Mucosa of descending colon (tissue), 3 donors: Measurements from ENCODE around the gene MAS1. TPM values are rescaled to one million over a fixed set of nuclear protein-coding genes. Genes with fewer than 3 reads are reported as not detected.

ENCODE experiments used
- ATAC-seq: fragments of 200-7000 bp; cut with Tn5 transposase; one replicate; pipeline ENCODE4 v1.9.1; 2020; ENCODE audit warnings: mild to moderate bottlenecking, moderate library complexity
- DNase-seq, 3 donors: peaks; one replicate each; pipeline ENCODE4 v3.0.0-alpha.2; 2020
- H3K36me3 ChIP-seq: fragments of 200-600 bp; one replicate; pipeline ENCODE4 v1.8.0; 2021; ENCODE audit warnings: low read depth, mild to moderate bottlenecking
- H3K4me1 ChIP-seq: fragments of 200-600 bp; one replicate; pipeline ENCODE4 v1.8.0; 2021; ENCODE audit warnings: low read depth, mild to moderate bottlenecking
- H3K4me3 ChIP-seq: fragments of 200-600 bp; one replicate; pipeline ENCODE4 v1.8.0; 2021; ENCODE audit warnings: mild to moderate bottlenecking
- H3K9me3 ChIP-seq: fragments of 200-600 bp; one replicate; pipeline ENCODE4 v1.8.0; 2021; ENCODE audit warnings: mild to moderate bottlenecking
- intact Hi-C, 2 donors: fragments of 100-400 bp; cut with DNase I in 1 of 2; cut with micrococcal nuclease in 1 of 2; formaldehyde crosslinking; loops; one replicate each; pipeline versions ENCODE4 v1.11.0 to v1.11.1; 2022; cut with DNase I, micrococcal nuclease
- total RNA-seq, 3 donors: library from RNA; stranded (reverse); fragmentation: NEBNext Ultra II Directional in 2 of 3; extraction: Animal tissue kit (Norgen Biotek cat#: 25700) in 2 of 3; gene quantifications; one replicate each; pipeline versions ENCODE4 v1.2.1 to v1.2.4, GENCODE V29; 2021 to 2023
- TF ChIP-seq, protein P1 (sequence below): fragments of 200-600 bp; IDR thresholded peaks from one replicate; pipeline ENCODE4 v1.8.0; 2022; ENCODE audit warnings: antibody characterized with exemption, mild to moderate bottlenecking
- donor health status: DM: no; HTN: no; CAD: no; lungs with moderate emphysema.
- donor health status: DM: no; HTN: no; CAD: no.
- donor health status: DM: no; HTN: yes; CAD: no.

The MAS1 gene
- total RNA-seq, 3 donors from 2014 or later, result not detected

GRCh38 chr6:159875194-159875593, 15.6 kb upstream of the MAS1 start:
- TF ChIP-seq, protein P1, sequence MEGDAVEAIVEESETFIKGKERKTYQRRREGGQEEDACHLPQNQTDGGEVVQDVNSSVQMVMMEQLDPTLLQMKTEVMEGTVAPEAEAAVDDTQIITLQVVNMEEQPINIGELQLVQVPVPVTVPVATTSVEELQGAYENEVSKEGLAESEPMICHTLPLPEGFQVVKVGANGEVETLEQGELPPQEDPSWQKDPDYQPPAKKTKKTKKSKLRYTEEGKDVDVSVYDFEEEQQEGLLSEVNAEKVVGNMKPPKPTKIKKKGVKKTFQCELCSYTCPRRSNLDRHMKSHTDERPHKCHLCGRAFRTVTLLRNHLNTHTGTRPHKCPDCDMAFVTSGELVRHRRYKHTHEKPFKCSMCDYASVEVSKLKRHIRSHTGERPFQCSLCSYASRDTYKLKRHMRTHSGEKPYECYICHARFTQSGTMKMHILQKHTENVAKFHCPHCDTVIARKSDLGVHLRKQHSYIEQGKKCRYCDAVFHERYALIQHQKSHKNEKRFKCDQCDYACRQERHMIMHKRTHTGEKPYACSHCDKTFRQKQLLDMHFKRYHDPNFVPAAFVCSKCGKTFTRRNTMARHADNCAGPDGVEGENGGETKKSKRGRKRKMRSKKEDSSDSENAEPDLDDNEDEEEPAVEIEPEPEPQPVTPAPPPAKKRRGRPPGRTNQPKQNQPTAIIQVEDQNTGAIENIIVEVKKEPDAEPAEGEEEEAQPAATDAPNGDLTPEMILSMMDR, result no peak
- Histone ChIP-seq H3K9me3 (no peaks in the 10 kb centered on the region), H3K4me3 (no peak overlapping the region), H3K36me3 (no peaks in the 10 kb centered on the region), H3K4me1 (no peaks in the 10 kb centered on the region)
- DNase-seq, result no peak
- no peak for ATAC-seq
- intact Hi-C loops, result no loop called here

DNA sequence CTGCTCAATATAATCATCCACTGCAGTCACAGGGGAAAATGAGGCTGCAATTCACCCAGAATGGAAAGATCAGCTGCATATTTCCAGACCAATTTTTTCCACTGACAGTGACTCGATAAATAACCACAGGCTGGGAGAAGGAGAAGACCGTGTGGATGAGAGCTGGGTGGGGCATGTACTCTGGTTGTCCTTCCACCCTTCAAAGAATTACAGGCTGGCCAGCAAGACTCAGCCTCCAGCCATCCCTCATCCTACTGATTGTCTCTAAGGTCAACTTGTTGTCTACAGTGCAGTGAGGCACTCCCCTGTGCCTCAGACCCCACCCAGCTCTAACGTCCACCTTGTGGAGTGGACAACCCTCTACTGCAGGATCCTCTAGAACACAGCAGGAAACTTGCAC, 14.5 kb upstream of the MAS1 start:
- ATAC-seq, result no peak
- TF ChIP-seq, protein P1, result no peak
- Histone ChIP-seq H3K4me1 (no peaks in the 10 kb centered on the region), H3K9me3 (no peaks in the 10 kb centered on the region), H3K4me3 (no peak overlapping the region), H3K36me3 (no peaks in the 10 kb centered on the region)
- intact Hi-C loops, result no loop called here
- no peak for DNase-seq

GRCh38 chr6:159877256-159877808, 13.5 kb upstream of the MAS1 start:
- ATAC-seq, result no peak
- H3K4me1 ChIP-seq, result no peaks in the 10 kb centered on the region
- intact Hi-C loops, result no loop called here
- no peaks in the 10 kb centered on the region for H3K9me3 ChIP-seq
- TF ChIP-seq, protein P1, result no peak
- H3K36me3 ChIP-seq, result no peaks in the 10 kb centered on the region
- H3K4me3 ChIP-seq, result no peak overlapping the region
- no peak for DNase-seq

DNA sequence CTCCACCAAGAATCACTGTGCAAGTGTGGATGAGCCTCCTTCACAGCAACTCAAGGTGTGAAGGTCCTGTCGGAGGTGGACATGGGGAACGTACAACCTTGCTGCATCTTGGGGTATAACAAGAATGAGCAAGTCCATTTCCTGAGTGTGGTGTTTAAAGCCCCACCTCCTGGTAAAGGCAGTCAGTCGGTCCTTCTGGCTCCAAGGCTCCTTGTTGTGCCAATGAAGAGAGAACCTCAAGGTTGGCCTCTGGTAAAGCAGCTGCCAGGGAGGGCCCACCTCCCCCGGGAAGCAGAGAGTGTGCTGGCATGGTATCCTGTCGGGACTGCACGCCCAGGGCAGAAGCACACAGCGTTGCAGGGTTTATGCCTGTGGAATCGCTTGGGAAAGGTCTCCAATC, 12.4 kb upstream of the MAS1 start:
- ATAC-seq (no peak), DNase-seq (no peak)
- TF ChIP-seq, protein P1, result no peak
- H3K9me3 ChIP-seq, result no peaks in the 10 kb centered on the region
- no peaks in the 10 kb centered on the region for H3K36me3 ChIP-seq
- intact Hi-C loops, result no loop called here
- no peaks in the 10 kb centered on the region for H3K4me1 ChIP-seq
- H3K4me3 ChIP-seq, result no peak overlapping the region

DNA sequence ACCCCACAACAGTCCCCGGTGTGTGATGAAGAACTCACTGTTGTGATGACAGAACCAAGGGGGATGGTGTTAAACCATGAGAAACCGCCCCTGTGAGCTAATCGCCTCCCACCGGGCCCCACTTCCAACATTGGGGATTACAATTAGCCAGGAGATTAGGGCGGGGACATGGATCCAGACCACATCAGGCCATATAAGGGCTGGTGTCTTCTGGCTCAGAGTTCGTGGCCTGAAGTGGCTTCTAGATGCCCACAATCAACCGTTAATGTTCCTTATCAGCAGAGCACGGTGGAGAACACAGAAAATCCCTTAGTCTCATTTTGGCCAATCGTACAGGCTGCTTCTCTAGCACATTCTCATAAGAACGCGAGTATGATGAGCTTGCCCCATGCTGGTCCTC, 10.9 kb upstream of the MAS1 start:
- no peak overlapping the region for H3K4me3 ChIP-seq
- ATAC-seq, result no peak

More for the DNA sequence above, 10.9 kb upstream of the MAS1 start:
- H3K36me3 ChIP-seq, result no peaks in the 10 kb centered on the region
- TF ChIP-seq, protein P1, result no peak
- H3K4me1 ChIP-seq, result no peaks in the 10 kb centered on the region
- no peak for DNase-seq
- no peaks in the 10 kb centered on the region for H3K9me3 ChIP-seq
- intact Hi-C loops, result no loop called here
